Sigmoid colon (tissue), 7 donors: ENCODE measurements around the gene ANGPTL2. TPM values are rescaled to one million over a fixed set of nuclear protein-coding genes. Genes with fewer than 3 reads are reported as not detected.

Experiments
- DNase-seq: peaks from one replicate; pipeline ENCODE4 v3.0.0-alpha.2; 2019
- H3K27ac ChIP-seq, 4 donors: fragments of 200-600 bp; sonication (generic); one replicate each; pipeline ENCODE4 v1.5.1; 2016 to 2019; ENCODE audit warnings: mild to moderate bottlenecking in 1 of 4
- H3K27me3 ChIP-seq, 3 donors: fragments of 200-600 bp; sonication (generic); one replicate each; pipeline ENCODE4 v1.5.1; 2019; ENCODE audit warnings: mild to moderate bottlenecking in 1 of 3
- H3K36me3 ChIP-seq, 4 donors: fragments of 200-600 bp; sonication (generic); one replicate each; pipeline ENCODE4 v1.5.1; 2016 to 2019
- H3K4me1 ChIP-seq, 4 donors: fragments of 200-600 bp; sonication (generic); one replicate each; pipeline ENCODE4 v1.5.1; 2017 to 2019
- H3K4me3 ChIP-seq, 4 donors: fragments of 200-600 bp; sonication (generic); one replicate each; pipeline ENCODE4 v1.5.1; 2017 to 2019; ENCODE audit warnings: mild to moderate bottlenecking in 2 of 4, moderate library complexity in 1 of 4
- H3K9me3 ChIP-seq, 4 donors: fragments of 200-600 bp in 3 of 4; sonication (generic) in 3 of 4; one replicate each; pipeline versions ENCODE4 v1.5.1 to v1.6.1; 2013 to 2019
- CTCF ChIP-seq, 4 experiments: fragments of 450-650 bp in 3 of 4; fragments of 200-600 bp in 1 of 4; IDR thresholded peaks; one replicate each; pipeline ENCODE4 v1.5.1; 2016 to 2019; ENCODE audit warnings: antibody characterized with exemption in 4 of 4, mild to moderate bottlenecking in 3 of 4, moderate library complexity in 2 of 4
- EP300 ChIP-seq, 4 donors: sonication (generic); formaldehyde crosslinking; IDR thresholded peaks; one replicate each; pipeline ENCODE4 v1.6.1; 2017; ENCODE audit warnings: antibody characterized with exemption in 4 of 4
- POLR2A ChIP-seq, 2 donors: fragments of 450-650 bp; IDR thresholded peaks; one replicate each; pipeline ENCODE4 v1.6.1; 2016; ENCODE audit warnings: antibody characterized with exemption in 2 of 2, mild to moderate bottlenecking in 2 of 2, moderate library complexity in 2 of 2
- POLR2AphosphoS5 ChIP-seq, 4 donors: sonication (generic); formaldehyde crosslinking; IDR thresholded peaks; one replicate each; pipeline ENCODE4 v1.6.1; 2017; ENCODE audit warnings: antibody characterized with exemption in 4 of 4
- WGBS, 2 donors: extraction: QIAGEN DNeasy Blood & Tissue Kit; methylation state at CpG; one replicate each; pipeline ENCODE4 v1.1.7; 2013; 5-methylcytosine and 5-hydroxymethylcytosine counted together
- intact Hi-C: fragments of 100-400 bp; cut with DNase I; formaldehyde crosslinking; loops from one replicate; pipeline ENCODE4 v1.15.1; 2023
- polyA plus RNA-seq, 3 donors: library from polyadenylated mRNA; stranded (reverse); fragments of 200-250 nt; gene quantifications; one replicate each; pipeline ENCODE4 v1.2.3, GENCODE V29; 2013
- total RNA-seq, 4 donors: library from RNA; depleted of rRNA; stranded (reverse); fragments of >200 nt; gene quantifications; one replicate each; pipeline ENCODE4 v1.1.0, GENCODE V29; 2016
- donor health status: healthy with polysubstance abuse.
- donor health status: Bipolar disorder and iron deficiency.
- donor health status: healthy.

ANGPTL2 gene
- total and polyA plus RNA-seq, 7 donors, result 0.69 to 112 (median 50.5) TPM

DNA sequence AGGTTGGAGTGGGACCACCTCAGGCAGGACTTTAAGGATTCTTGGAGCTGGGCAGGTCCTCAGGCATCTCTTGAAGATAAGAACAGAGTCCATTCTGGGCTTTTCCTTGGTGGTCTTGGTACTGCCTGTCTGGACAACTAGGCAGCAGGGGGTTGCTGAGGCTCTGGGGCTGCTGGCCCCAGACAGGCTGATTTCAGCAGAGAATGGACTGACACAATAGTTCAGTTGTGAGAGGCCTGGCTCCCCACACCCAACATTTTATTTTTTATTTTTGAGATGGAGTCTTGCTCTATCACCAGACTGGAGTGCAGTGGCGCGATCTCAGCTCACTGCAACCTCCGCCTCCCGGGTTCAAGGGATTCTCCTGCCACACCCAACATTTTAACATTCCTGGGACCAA is 4.6 kb downstream of the ANGPTL2 start:
- no peaks in the 10 kb centered on the region for H3K27me3 ChIP-seq
- peaks cover 0 to 86% (median 69%) of the 10 kb centered on the region in 4 donors for H3K4me1 ChIP-seq
- TF ChIP-seq CTCF (IDR thresholded peaks at IDR 0.05) (no peak), POLR2AphosphoS5 (IDR thresholded peaks at IDR 0.05) (no peak), EP300 (IDR thresholded peaks at IDR 0.05) (no peak), POLR2A (IDR thresholded peaks at IDR 0.05) (no peak)
- peak overlapping the region in 2 of 4 donors; percentile 95 to 99 for H3K27ac ChIP-seq
- 92 to 95% methylated on average over 4 of the region's 4 CpGs for WGBS, 2 donors
- H3K9me3 ChIP-seq, result no peaks in the 10 kb centered on the region
- DNase-seq, result no peak
- H3K4me3 ChIP-seq, result no peak overlapping the region
- intact Hi-C loops, result no loop called here
- peaks cover 0 to 5% (median 0%) of the 10 kb centered on the region in 4 donors for H3K36me3 ChIP-seq

GRCh38 chr9:127116957-127117356 is 5.5 kb downstream of the ANGPTL2 start:
- Histone ChIP-seq H3K9me3 (no peaks in the 10 kb centered on the region), H3K27me3 (no peaks in the 10 kb centered on the region), H3K27ac (peak overlapping the region in 2 of 4 donors; percentile 95 to 99), H3K4me1 (peaks cover 0 to 93% (median 77%) of the 10 kb centered on the region in 4 donors), H3K36me3 (peaks cover 0 to 5% (median 0%) of the 10 kb centered on the region in 4 donors), H3K4me3 (no peak overlapping the region)
- TF ChIP-seq EP300 (IDR thresholded peaks at IDR 0.05) (no peak), POLR2AphosphoS5 (IDR thresholded peaks at IDR 0.05) (no peak), POLR2A (IDR thresholded peaks at IDR 0.05) (no peak), CTCF (IDR thresholded peaks at IDR 0.05) (no peak)
- DNase-seq, result no peak
- 67 to 81% methylated on average over 2 of the region's 2 CpGs for WGBS, 2 donors
- intact Hi-C loops, result no loop called here

- Histone ChIP-seq H3K9me3 (no peaks in the 10 kb centered on the region), H3K4me3 (no peak overlapping the region), H3K27me3 (no peaks in the 10 kb centered on the region), H3K36me3 (peaks cover 0 to 5% (median 0%) of the 10 kb centered on the region in 4 donors), H3K27ac (peak overlapping the region in 2 of 4 donors; percentile 95 to 99), H3K4me1 (peaks cover 0 to 100% (median 79%) of the 10 kb centered on the region in 4 donors)
- TF ChIP-seq EP300 (IDR thresholded peaks at IDR 0.05) (no peak), CTCF (IDR thresholded peaks at IDR 0.05) (no peak), POLR2AphosphoS5 (IDR thresholded peaks at IDR 0.05) (no peak), POLR2A (IDR thresholded peaks at IDR 0.05) (no peak)
- no peak for DNase-seq
- intact Hi-C loops, result no loop called here
- whole genome bisulfite sequencing, 2 donors, result 82 to 93% methylated on average over 6 of the region's 6 CpGs
Observed at GRCh38 chr9:127116088-127116726, 6.2 kb downstream of the ANGPTL2 start.

GRCh38 chr9:127114606-127115005 is 7.8 kb downstream of the ANGPTL2 start:
- no peak overlapping the region for H3K4me3 ChIP-seq
- H3K27ac ChIP-seq, result peak overlapping the region in 2 of 4 donors; percentile 87 to 95
- peaks cover 0 to 5% (median 0%) of the 10 kb centered on the region in 4 donors for H3K36me3 ChIP-seq
- DNase-seq, result no peak
- peaks cover 0 to 100% (median 70%) of the 10 kb centered on the region in 4 donors for H3K4me1 ChIP-seq
- WGBS, 2 donors, result 89 to 96% methylated on average over 5 of the region's 5 CpGs
- TF ChIP-seq CTCF (IDR thresholded peaks at IDR 0.05), result no peak
- peak in 1 of 4 donors; percentile 31 for TF ChIP-seq POLR2AphosphoS5 (IDR thresholded peaks at IDR 0.05)
- TF ChIP-seq EP300 (IDR thresholded peaks at IDR 0.05), result no peak
- no peak for TF ChIP-seq POLR2A (IDR thresholded peaks at IDR 0.05)
- H3K9me3 ChIP-seq, result no peaks in the 10 kb centered on the region
- H3K27me3 ChIP-seq, result no peaks in the 10 kb centered on the region
- intact Hi-C loops, result no loop called here
